Testis (tissue), 2 donors: Measurements from ENCODE around the gene PRKACG.

Source experiments
- CTCF ChIP-seq, 3 experiments: fragments of 450-650 bp in 2 of 3; fragments of 200-600 bp in 1 of 3; sonication (generic) in 1 of 3; IDR thresholded peaks; one replicate each; pipeline ENCODE4 v1.5.1; 2016 to 2019; ENCODE audit warnings: antibody characterized with exemption in 3 of 3, mild to moderate bottlenecking in 2 of 3, moderate library complexity in 1 of 3
- POLR2A ChIP-seq: fragments of 450-650 bp; IDR thresholded peaks from one replicate; pipeline ENCODE4 v1.6.1; 2017; ENCODE audit warnings: antibody characterized with exemption, mild to moderate bottlenecking, moderate library complexity

GRCh38 chr9:68999393-69000105 lies 14.4 kb downstream of the PRKACG start:
- TF ChIP-seq CTCF (IDR thresholded peaks at IDR 0.05) (peak; percentile 53 to 68 (median 67)), POLR2A (no peak)
